Inferior parietal cortex (tissue), 1 donor: ENCODE results near the gene GAMT.
A peak's percentile ranks its signal among the peaks of the same experiment; 100 is the strongest.

Source experiments
- DNase-seq: peaks from one replicate; pipeline ENCODE4 v3.0.0-alpha.2; 2016; ENCODE audit errors: extremely low spot score

The GAMT gene

DNA sequence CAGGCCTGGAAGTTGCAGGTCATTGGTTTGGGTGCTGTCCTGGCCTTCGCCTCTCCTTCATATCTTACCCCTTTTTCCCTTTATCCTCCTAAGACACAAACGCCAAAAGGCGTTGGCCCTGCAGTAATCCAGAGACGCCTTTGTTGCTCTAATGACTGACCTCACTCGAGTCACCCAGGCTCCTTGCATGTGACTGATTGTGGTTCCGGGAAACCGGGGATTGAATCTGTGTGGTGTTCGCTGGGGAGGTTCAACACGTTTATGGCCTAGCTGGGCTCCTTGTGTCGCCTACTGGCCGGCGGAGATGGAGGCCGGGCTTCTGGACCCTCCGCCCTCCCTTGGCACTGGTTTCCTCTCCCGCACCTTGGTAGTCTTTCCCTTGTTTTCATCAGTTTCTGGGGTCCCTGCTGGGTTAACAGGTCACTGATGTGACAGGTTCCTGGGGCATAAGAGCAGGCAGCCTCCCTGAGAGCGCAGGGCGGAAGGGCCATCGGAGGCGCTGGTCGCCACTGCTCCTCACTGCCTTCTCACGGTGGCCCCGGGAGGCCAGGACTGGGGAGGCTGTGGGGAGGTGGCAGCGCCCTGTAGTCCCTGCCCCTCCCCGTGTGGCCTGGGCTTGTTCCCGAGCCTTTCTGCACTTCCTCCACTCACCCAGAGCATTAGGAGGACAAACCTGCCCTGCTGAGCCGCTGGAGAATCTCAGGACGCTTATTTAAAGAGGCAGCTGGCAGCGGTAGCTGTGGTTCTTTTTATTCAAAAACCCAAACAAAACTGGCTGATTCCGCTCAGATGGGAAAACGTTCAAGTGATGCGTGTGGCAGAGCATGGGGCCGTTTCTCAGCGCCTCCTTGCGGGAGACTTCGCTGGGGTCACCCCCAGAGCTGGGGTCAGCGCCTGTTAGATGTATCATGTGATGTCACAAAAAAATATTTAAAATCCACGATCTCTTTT, 35.7 kb downstream of the GAMT start:
- DNase-seq = no peak

- no peak for DNase-seq
Observed at GRCh38 chr19:1364070-1364704, 37.2 kb downstream of the GAMT start.

GRCh38 chr19:1363599-1363998, 37.7 kb downstream of the GAMT start:
- DNase-seq = no peak

GRCh38 chr19:1362387-1363257, 38.7 kb downstream of the GAMT start:
- no peak for DNase-seq

DNA sequence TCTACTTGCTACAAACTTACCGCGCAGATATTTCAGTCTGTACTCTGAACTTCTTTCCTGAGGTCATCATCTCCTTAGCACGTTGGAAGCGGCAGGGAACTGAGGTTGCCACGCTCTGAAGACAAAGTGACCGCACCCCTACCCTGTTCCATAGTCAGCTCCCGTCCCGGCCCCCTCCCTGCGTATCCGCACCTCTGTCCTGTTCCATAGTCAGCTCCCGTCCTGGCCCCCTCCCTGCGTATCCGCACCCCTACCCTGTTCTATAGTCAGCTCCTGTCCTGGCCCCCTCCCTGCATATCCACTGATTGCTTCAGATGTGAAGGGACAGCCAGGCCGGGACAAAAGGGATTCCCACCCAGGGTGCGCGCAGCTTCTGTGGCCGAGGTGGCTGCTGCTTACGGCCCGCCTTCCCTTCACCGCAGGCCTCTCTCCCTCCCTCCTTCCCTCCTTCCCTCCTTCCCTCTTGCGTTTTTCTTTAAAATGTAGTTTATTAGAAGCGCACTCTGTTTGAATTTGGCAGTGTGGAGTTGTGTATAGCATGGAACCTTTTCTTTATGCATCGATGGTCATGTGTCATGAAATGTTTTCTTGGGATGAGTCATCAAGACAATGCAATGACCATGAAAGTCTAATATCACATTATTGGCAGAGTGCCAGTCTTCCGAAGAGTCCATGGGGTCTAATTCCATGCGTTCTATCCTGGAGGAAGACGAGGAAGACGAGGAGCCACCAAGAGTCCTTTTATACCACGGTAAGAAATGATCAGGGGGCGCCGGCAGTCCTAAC, 39.5 kb downstream of the GAMT start:
- no peak for DNase-seq

DNA sequence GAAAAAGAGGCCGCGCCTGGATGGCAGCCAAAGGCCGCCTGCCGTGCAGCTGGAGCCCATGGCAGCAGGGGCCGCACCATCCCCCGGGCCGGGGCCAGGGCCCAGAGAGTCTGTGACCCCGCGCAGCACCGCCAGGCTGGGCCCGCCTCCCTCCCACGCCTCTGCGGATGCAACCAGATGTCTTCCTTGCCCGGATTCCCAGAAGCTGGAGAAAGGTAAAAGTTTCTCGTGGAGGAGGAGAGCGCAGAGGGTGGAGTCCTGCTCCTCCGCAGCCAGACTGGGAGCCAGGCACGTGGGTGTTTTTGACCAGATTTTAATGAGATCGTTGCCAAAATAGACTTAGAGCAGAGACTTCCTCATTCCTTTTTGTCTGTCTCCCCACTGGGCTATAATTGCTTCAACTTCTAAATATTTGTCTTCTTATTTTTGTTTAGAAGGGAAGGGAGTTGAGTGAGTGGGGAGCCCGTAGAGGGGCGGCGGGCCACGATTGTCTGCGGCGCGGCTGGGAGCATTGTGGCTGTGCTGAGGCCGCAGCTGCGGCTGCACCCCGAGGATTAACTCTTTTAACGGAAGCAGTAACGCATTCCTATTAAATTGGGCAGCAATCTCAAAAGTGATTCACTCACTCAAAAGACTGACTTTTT, 40.4 kb downstream of the GAMT start:
- peak; percentile 73 for DNase-seq

GRCh38 chr19:1360126-1360817, 41.1 kb downstream of the GAMT start:
- no peak for DNase-seq

- no peak for DNase-seq
Observed at GRCh38 chr19:1357531-1358109, 43.7 kb downstream of the GAMT start.

DNA sequence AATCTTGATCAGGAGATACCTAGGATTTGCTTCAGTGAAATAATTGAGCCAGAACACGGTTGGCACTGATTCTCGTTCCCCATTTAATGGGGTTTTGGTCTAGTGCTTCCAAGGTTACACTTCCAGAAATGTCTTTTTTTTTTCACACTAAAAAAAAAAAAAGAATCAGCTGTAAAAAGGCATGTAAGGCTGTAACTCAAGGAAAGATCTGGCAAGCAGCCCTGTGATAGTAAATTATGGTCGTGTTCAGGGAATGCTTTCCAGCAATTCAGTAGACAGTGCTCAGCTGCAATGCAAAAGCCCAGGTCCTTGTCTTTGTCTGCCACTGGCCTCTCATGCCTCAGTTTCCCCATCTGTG, 44.9 kb downstream of the GAMT start:
- DNase-seq = no peak

DNA sequence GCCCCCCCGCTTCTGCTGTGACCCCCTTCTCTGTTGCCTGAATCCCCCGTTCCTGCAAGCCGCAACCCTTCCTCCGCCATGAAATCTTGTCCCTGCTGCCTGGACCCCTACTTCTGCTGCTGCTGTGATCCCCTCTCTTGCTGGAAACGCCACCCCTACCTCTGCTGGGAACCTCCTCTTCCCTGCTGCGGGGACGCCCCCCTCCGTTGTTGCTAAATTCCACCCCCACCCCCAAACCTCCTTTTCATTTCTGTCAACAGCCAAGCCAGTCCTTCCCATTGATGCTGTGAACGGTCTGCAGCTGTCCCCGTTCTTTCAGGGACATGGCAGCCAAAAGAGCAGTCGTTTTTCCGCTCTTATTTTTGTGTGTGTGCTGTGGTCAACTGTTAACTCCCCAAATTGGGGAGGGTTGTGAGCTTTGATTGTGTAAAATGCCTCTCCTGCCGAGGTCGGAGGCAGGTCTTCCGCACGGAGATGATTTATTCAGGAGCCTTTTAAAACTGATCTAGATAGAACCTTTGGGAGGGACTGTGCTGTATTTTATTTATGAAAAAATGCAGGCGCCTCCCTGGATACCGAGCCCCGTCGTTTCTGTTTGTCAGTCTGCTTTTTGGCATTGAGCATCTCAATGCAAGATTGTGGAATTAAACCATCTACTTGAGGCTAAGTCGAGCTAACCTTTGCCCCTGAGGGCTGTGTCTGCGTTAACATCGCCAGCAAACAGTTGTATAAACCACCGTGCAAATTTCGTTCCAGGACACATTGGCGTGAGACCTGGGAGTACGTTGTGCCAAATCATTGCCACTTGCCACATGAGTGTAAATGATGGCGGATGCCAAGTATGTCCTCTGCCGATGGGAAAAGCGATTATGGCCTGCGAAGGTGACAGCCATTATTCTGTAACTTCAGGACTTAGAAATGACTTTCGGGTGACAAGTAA, 45.5 kb downstream of the GAMT start:
- DNase-seq = peak; percentile 49

GRCh38 chr19:1354970-1355567, 46.3 kb downstream of the GAMT start:
- DNase-seq = no peak

GRCh38 chr19:1353144-1353543, 48.2 kb downstream of the GAMT start:
- no peak for DNase-seq

GRCh38 chr19:1351381-1351851, 49.9 kb downstream of the GAMT start:
- no peak for DNase-seq

- DNase-seq = no peak
Observed at GRCh38 chr19:1350867-1351266, 50.5 kb downstream of the GAMT start.

DNA sequence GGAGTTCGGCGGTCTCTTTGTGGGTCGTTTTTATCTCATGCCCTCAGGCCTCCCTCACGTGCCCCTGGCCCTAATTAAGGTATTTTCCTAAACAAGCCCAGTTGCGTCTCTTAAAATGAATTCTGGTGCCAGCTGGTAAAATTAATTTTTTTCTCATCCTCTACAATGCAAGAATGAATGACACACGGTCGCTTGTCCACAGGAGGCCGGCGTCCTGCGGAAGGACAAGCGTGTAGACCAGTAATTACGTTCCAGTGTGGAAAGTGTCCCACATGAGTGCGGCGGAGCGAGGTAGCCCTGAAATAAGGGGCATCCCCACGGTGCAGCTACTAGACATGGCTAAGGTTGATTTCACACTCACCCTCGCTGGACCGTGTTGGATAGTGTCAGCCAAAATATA, 52.1 kb downstream of the GAMT start:
- DNase-seq = no peak
